ENCODE data around the gene SLC5A12. TPM values are rescaled to one million over a fixed set of nuclear protein-coding genes. Genes with fewer than 3 reads are reported as not detected.

The SLC5A12 gene
- total RNA-seq, 2 donors from 2014 or later, result not detected

DNA sequence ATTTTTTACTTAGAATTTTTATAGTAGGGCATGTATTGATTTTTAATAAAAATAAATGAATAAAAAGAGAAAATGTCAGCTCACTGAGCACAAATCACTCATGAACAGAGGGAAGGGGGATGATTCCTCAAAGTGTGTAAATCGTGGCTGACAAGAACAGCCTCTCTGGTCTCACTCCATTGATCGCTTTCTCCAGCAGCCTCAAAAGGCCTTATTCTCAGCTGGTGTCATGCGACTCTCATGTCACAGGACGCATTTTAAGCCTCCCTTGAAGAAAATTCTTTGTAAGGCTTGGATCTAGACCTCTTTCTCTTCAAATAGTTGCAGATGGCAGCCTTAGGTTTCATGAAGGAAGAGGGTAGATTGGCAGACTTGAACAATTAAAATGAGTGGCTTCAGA is 33.9 kb upstream of the SLC5A12 start:
- Histone ChIP-seq H3K27me3 (replicated peaks; ENCODE audit: insufficient read depth) (no peaks in the 10 kb centered on the region), H3K27ac (no peak overlapping the region), H3K4me1 (replicated peaks) (no peaks in the 10 kb centered on the region), H3K9me3 (no peaks in the 10 kb centered on the region), H3K4me3 (no peak overlapping the region), H3K36me3 (no peaks in the 10 kb centered on the region)
- intact Hi-C loops (cut with DNase I), result loop anchor here (2.0 to 10.0 kb wide), 5 partner anchors 139 to 403 kb away; partner anchors contain the start of gene FIBIN
- 93% methylated on average over 4 of the region's 4 CpGs for WGBS
- DNase-seq (ENCODE audit: low spot score), result no peak
- TF ChIP-seq POLR2A (IDR thresholded peaks at IDR 0.05) (no peak), CTCF (IDR thresholded peaks at IDR 0.05) (no peak)

DNA sequence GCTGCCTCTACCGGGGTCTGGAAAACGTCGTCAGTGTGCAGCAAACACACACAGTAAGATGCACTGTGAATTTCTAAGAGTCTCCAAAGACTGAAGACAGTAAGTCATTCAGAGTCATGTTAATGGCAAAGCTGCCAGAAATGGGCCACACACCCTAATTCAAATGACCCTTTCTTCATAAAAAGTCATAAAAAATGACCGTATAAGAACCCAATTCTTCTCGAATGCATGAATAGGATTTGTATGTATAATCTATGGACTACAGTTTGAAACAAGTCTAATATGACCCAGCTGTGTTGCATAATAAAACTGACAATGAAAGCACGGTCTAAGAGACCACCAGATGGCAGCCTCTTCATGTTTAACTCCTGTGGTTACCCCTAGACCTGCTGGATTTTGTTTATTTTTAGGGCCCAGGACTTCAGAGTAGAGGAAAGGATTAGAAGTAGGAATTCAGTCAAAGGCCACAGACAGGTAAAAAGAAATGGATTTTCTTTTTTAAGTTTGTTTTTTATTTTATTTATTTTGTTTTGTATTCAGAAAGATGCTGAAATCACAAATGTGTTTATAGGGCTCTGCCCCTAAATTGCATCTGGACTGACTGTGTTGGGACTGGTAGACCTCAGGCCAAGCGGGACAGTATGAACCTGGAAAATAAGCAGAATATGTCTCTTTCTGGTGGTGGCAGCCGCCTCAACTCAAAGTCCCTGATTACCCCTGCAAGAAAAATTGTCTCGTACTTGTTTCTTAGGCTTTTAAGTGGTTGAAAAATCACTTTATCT is 32.1 kb upstream of the SLC5A12 start:
- no peak for TF ChIP-seq POLR2AphosphoS5 (IDR thresholded peaks at IDR 0.05)
- no peak for TF ChIP-seq POLR2A (IDR thresholded peaks at IDR 0.05)
- TF ChIP-seq CTCF (IDR thresholded peaks at IDR 0.05), result peak; percentile 46 to 81 (median 74)
- WGBS, result 33% methylated on average over 9 of the region's 9 CpGs
- H3K4me1 ChIP-seq (replicated peaks), result no peaks in the 10 kb centered on the region
- H3K9me3 ChIP-seq, result no peaks in the 10 kb centered on the region
- H3K36me3 ChIP-seq, result no peaks in the 10 kb centered on the region
- H3K27me3 ChIP-seq (replicated peaks; ENCODE audit: insufficient read depth), result no peaks in the 10 kb centered on the region
- intact Hi-C loops (cut with DNase I), result loop anchor here (2.0 to 10.0 kb wide), 5 partner anchors 141 to 405 kb away; partner anchors contain the start of gene FIBIN
- no peak overlapping the region for H3K27ac ChIP-seq
- DNase-seq (ENCODE audit: low spot score), result peak; percentile 49
- no peak overlapping the region for H3K4me3 ChIP-seq

GRCh38 chr11:26749927-26750326 is 28.1 kb upstream of the SLC5A12 start:
- Histone ChIP-seq H3K27me3 (replicated peaks; ENCODE audit: insufficient read depth) (no peaks in the 10 kb centered on the region), H3K4me3 (no peak overlapping the region), H3K4me1 (replicated peaks) (no peaks in the 10 kb centered on the region), H3K9me3 (no peaks in the 10 kb centered on the region), H3K36me3 (no peaks in the 10 kb centered on the region), H3K27ac (no peak overlapping the region)
- DNase-seq (ENCODE audit: low spot score), result no peak
- TF ChIP-seq POLR2A (IDR thresholded peaks at IDR 0.05) (no peak), CTCF (IDR thresholded peaks at IDR 0.05) (no peak), POLR2AphosphoS5 (IDR thresholded peaks at IDR 0.05) (no peak)
- intact Hi-C loops (cut with DNase I), result loop anchor here (10.0 kb wide), 4 partner anchors 145 to 375 kb away; partner anchors contain the start of gene FIBIN

DNA sequence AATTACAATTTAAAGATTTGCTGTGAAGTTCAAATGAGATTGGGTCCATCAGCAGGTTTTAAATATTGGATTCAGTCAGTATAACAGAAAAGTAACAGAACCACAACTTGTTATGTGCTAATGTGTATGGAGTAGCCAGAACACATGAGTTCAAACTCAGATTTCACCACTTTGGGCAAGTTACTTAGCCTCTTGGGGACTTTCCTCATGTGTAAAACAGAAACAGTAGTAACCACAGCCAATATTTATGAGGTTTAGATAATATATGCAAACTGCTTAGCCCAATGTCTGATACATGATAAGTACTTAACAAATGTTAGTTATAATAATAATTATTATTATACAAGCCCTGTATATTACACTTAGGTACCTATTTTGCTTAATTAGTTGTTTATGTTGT is 21.8 kb upstream of the SLC5A12 start:
- intact Hi-C loops (cut with DNase I), result no loop called here
- no peak for DNase-seq (ENCODE audit: low spot score)
- H3K4me1 ChIP-seq (replicated peaks), result no peaks in the 10 kb centered on the region
- H3K9me3 ChIP-seq, result no peaks in the 10 kb centered on the region
- TF ChIP-seq CTCF (IDR thresholded peaks at IDR 0.05) (no peak), POLR2A (IDR thresholded peaks at IDR 0.05) (no peak), POLR2AphosphoS5 (IDR thresholded peaks at IDR 0.05) (no peak)
- no peak overlapping the region for H3K27ac ChIP-seq
- H3K4me3 ChIP-seq, result no peak overlapping the region
- H3K36me3 ChIP-seq, result no peaks in the 10 kb centered on the region
- H3K27me3 ChIP-seq (replicated peaks; ENCODE audit: insufficient read depth), result no peaks in the 10 kb centered on the region

DNA sequence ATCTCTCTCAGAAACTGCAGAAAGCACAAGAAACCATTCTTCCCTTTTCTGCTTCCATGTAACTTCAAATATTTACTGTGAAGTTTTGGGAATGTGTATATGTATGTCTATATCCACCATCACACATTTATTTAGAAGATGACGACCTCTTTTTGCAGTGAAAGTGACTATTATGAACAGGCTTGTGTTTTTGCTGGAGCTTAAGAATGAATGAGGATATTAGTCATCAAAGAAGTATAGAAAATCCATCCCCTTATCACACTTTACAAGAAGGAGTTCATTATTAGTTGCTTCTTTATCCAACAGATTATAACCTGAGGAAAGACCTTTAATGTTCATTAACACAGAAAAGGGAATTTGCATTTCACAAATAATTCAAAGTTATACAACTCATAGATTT is 21.1 kb upstream of the SLC5A12 start:
- Histone ChIP-seq H3K4me1 (replicated peaks) (no peaks in the 10 kb centered on the region), H3K36me3 (no peaks in the 10 kb centered on the region), H3K27me3 (replicated peaks; ENCODE audit: insufficient read depth) (no peaks in the 10 kb centered on the region), H3K27ac (no peak overlapping the region), H3K4me3 (no peak overlapping the region), H3K9me3 (no peaks in the 10 kb centered on the region)
- 88% methylated on average over 1 of the region's 1 CpG for WGBS
- intact Hi-C loops (cut with DNase I), result no loop called here
- TF ChIP-seq CTCF (IDR thresholded peaks at IDR 0.05) (no peak), POLR2A (IDR thresholded peaks at IDR 0.05) (no peak), POLR2AphosphoS5 (IDR thresholded peaks at IDR 0.05) (no peak)
- DNase-seq (ENCODE audit: low spot score), result no peak

Measured in prostate gland (tissue), 2 donors.